HUDEP-2 (cell line): Measurements from ENCODE around the gene ENOPH1.

ENCODE experiments used
- DNase-seq, 76 experiments: peaks; one replicate each; lab custom pipeline; 2025; ENCODE audit not compliant: unreplicated experiment in 76 of 76; lab: John Stamatoyannopoulos, UW

ENOPH1 gene

GRCh38 chr4:82500435-82501153, 70.2 kb downstream of the ENOPH1 start:
- no peak for DNase-seq

- no peak for DNase-seq
These were observed 70.7 kb downstream of the ENOPH1 start for GRCh38 chr4:82501154-82501442.

- no peak for DNase-seq
These were observed 77.6 kb downstream of the ENOPH1 start for GRCh38 chr4:82508011-82508410.

GRCh38 chr4:82508806-82509428, 78.5 kb downstream of the ENOPH1 start:
- no peak for DNase-seq

GRCh38 chr4:82510216-82510615, 79.8 kb downstream of the ENOPH1 start:
- DNase-seq: no peak
